ENCODE data around the gene ACTR3C.
A peak's percentile ranks its signal among the peaks of the same experiment; 100 is the strongest.

ACTR3C gene

DNA sequence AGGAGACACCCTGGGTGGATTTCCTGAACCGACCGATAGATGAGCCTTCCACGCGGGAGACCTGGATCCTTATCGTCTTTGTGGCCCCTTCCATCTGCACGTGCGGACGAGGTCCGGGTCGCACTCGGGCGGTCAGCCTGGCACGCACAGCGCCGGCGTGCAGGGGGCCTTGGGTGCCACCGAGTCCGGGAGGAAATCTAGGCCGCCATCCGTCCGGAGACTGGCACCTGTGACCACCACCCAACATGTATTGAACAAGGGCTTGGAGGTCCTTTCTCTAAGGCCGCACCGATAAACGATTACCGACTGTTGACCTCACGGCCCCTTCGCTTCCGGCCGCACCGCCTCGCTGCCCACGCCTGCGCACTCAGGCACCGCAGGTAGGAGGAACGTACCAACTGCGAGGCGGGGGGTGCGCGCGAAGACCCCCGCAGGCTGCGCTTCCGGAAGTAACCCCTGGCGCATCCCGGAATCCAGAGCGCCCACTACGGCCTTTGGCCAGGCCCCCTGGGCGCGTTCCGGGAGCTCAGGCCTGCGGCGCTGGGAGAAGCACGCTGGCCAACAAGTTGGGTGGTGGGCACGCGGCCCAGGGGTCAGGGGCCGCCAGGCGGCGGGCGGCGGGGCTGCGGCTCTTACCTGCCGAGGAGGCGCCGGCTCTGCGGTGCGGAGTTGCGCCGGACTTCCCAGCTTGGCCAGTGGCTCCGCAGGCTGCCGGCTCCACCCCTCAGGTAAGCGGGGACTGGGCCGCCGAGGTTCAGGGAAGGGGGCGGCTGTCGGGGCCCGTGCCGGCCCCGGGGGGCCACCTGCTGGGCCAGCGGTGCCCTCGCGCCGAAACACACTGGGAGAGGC lies at the start of gene ACTR3C, which contains the start of gene LRRC61:
Gene ACTR3C, minus strand, starts transcription at position 713 of the 849 bp plus-strand sequence. CDS start 28,249 bp downstream, outside the sequence.
Gene LRRC61, plus strand, starts transcription at position 523 of the 849 bp plus-strand sequence. CDS start 13,507 bp downstream, outside the sequence.
- DNase-seq = peak; percentile 24 to 53

GRCh38 chr7:150372271-150373048 lies 49.1 kb upstream of the ACTR3C start:
- no peak for DNase-seq

- no peak for DNase-seq
These were observed 48.6 kb upstream of the ACTR3C start for GRCh38 chr7:150371996-150372270.

DNA sequence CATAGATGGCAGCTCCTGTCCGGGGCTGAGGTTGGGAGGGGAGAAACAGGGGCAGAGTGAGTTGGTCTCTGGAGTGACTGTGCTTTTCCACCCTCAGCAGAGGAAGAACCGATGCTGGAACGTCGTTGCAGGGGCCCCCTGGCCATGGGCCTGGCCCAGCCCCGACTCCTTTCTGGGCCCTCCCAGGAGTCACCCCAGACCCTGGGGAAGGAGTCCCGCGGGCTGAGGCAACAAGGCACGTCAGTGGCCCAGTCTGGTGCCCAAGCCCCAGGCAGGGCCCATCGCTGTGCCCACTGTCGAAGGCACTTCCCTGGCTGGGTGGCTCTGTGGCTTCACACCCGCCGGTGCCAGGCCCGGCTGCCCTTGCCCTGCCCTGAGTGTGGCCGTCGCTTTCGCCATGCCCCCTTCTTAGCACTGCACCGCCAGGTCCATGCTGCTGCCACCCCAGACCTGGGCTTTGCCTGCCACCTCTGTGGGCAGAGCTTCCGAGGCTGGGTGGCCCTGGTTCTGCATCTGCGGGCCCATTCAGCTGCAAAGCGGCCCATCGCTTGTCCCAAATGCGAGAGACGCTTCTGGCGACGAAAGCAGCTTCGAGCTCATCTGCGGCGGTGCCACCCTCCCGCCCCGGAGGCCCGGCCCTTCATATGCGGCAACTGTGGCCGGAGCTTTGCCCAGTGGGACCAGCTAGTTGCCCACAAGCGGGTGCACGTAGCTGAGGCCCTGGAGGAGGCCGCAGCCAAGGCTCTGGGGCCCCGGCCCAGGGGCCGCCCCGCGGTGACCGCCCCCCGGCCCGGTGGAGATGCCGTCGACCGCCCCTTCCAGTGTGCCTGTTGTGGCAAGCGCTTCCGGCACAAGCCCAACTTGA lies 48.0 kb upstream of the ACTR3C start:
- DNase-seq = no peak

GRCh38 chr7:150370612-150371071 lies 47.3 kb upstream of the ACTR3C start:
- DNase-seq = no peak

DNA sequence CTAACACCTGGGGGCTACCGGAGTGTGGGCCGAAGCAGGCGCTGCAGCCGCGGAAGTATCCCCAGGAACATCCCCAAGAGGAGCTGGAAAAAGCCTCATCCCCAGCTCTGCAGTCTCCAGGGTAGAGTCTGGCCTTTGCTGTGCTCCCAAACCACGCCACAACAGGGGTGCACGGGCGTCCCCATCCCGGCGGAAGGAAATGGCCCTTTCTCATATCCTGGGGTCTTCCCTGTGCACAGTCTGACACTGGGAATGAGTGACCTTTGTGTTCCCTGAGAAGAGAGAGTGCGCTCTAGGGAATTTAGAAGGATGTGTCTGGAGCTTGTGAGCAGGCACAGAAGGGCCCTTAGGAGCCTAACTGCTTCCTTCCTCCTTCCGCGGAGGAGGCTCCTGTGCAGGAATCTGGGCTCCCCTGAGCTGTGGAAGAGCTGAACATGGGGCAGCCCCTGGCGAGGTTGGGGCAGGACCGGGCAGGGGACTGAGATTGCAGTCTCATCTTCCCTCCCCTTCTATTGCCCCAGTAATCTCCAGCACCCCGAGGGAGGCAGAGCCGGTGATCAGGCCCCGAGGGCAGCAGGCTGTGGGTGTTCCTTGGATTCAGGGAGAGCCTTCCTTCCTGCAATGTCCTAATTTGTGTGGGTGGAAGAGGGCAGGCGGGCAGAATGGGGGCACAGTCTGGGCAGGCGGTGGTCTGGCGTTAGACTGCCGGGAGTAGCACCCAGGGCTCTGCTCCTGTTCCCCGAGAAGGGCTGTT lies 46.6 kb upstream of the ACTR3C start:
- DNase-seq = no peak

GRCh38 chr7:150368884-150369747 lies 45.8 kb upstream of the ACTR3C start:
- peak; percentile 18 to 44 for DNase-seq

DNA sequence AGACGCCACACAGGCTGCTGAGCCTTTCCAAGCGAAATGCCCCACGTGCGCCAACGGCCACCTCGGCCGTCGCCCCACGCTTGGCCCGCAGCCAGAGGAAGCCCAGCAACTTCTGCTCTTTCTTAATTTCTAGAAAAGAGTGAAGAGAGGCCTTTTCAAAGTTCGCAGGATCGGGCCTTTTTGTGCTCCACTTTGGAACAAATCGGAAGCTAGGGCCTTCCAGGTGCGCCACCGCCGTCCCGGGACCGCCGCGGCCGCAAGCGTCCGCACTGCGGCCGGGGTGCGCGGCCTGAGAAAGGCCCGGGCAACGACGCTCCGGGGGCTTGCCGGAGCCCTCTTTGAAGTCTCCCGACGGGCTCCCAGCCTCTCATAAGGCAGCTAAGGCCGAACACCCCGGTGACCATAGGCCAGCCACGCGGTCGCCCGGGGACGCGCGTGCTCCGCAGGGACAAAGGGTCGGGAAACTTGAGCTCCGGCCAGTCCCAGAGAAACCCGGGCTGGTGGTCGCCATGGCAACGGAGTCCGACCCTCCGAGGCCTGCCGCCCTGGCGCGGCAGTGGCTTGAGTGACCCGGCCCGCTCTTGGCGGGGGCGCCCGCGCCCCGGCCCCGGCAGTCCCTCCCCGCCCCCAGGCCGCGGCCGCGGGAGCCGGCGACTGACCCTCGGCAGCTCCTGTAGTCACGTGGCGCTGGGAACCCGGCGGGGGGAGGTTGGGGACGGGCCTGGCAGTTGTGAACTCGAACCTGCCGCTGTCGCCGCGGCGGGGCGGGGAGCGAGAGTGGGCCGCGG lies 44.9 kb upstream of the ACTR3C start, which contains the start of gene REPIN1:
Gene REPIN1, plus strand, starts transcription at position 727 of the 788 bp plus-strand sequence. CDS start 890 bp downstream, outside the sequence.
- DNase-seq = peak; percentile 69 to 85

GRCh38 chr7:150367677-150368095 lies 44.3 kb upstream of the ACTR3C start:
- DNase-seq = no peak

DNA sequence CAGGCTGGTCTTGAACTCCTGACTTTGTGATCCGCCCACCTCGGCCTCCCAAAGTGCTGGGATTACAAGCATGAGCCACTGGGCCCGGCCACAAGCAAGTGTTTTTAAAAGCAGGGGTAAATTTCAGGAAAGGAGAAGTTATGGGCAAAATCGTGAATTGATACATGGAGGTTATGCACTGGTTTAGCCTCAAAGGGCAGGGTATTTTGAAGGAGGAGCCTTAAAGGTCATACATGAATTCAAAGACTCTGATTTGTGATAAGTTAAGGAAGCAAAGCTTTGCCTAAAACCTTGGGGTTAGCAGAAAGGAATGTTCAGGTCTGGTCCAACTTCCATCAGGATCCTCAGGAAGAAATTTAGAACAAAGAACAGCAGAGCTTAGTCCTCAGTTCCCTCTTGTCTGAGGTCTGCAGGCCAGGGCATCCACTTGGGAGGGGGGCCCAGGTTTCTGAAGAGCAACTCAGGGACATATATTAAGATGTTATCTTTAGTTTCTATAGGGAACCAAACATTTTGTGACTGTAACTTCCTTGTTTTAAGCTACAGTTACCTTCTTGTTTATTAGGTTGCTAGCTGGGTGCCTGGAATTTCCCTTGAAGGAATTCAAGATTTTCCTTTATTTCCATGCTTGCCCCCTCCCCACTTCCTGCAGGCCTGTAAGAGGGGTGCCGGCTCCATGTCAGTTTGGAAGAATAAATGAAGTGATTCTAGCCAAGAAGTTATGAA lies 42.5 kb upstream of the ACTR3C start:
- DNase-seq = no peak

DNA sequence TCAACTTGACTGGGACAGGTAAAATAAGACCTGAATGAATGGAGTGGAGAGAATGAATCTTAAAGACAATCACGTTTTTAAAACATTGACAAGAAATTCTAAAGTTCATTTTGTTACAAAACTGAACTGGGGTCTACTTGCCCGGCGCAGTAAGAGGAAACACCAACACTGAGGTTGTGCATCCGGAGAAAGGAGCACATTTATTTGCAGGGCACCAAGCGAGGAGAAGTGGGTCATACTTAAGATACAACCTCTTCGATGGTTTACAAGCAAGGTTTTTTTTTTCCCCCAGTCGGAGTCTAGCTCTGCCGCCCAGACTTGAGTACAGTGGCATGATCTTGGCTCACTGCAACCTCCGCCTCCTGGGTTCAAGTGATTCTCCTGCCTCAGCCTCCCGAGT lies 41.8 kb upstream of the ACTR3C start:
- no peak for DNase-seq

GRCh38 chr7:150363872-150364271 lies 40.5 kb upstream of the ACTR3C start:
- no peak for DNase-seq

GRCh38 chr7:150363370-150363769 lies 40.0 kb upstream of the ACTR3C start:
- no peak for DNase-seq

DNA sequence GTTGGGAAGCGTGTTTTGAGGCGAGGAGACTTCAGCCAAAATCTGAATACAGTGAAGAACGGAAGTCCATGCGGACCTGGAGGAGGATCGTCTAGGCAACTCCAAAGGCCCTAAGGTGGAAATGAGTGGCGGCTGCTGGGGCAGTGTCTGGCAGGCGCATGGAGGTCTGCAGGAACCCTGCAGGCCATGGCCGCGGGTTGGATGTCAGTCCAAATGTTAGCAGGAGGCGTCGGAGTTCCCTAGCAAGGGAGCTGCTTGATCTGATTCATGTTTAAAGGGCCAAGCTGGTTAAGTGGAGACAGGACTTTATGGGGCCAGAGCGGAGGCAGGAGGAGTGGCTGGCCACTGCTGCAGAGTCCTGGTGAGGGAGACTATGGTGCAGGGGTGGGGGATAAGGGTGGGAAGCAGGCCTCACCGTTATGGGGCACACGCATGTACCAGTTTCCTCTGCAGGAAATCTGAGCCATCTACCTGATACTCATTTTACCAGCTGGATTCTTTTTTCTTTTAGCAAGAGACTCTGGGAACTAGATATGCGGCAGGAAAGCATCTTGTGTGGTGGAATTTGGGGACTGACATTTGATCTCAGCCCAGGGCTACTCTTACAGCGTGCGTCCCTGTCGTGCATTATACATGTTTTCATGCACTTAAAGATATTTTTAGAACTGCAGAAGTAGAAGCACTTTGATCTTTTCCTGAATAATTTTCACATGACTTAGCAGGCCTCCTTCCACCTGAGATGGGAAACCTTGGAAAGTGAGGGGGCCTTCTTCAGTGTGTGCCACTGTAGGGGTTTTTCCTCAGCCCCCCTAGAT lies 38.7 kb upstream of the ACTR3C start:
- DNase-seq = no peak

- no peak for DNase-seq
These were observed 38.1 kb upstream of the ACTR3C start for GRCh38 chr7:150361402-150361801.

GRCh38 chr7:150360363-150361058 lies 37.2 kb upstream of the ACTR3C start:
- DNase-seq = no peak

DNA sequence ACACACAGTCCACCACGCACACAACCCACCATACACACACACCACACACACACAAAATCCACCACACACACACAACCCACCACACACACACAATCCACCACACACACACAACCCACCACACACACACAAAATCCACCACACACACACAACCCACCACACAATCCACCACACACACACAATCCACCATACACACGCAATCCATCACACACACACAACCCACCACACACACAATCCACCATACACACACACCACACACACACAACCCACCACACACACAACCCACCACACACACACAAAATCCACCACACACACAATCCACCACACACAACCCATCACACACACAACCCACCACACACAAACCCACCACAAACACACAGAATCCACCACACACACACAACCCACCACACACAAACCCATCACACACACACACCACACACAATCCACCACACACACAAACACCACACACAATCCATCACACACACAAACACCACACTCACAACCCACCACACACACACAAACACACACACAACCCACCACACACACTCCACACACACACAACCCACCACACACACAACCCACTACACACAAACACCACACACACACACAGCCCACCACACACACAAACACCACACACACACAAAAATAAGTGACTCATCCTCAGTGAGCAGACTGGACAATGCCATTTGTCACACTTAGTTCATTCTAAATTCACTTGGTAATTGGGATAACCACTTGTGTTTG lies 36.4 kb upstream of the ACTR3C start:
- DNase-seq = no peak

Measured in NCI-H187 (cell line).